NCI-H774 (cell line): ENCODE measurements around the gene SNRNP200.
A peak's percentile ranks its signal among the peaks of the same experiment; 100 is the strongest.

ENCODE experiments used
- DNase-seq: peaks from one replicate; lab custom pipeline; 2025; lab: John Stamatoyannopoulos, UW

Gene SNRNP200

GRCh38 chr2:96305091-96305978 lies at the start of gene SNRNP200:
SNRNP200 (minus strand) TSS chr2:96305546; CDS start chr2:96305437, 109 bp downstream.
- peak; percentile 81 for DNase-seq

DNA sequence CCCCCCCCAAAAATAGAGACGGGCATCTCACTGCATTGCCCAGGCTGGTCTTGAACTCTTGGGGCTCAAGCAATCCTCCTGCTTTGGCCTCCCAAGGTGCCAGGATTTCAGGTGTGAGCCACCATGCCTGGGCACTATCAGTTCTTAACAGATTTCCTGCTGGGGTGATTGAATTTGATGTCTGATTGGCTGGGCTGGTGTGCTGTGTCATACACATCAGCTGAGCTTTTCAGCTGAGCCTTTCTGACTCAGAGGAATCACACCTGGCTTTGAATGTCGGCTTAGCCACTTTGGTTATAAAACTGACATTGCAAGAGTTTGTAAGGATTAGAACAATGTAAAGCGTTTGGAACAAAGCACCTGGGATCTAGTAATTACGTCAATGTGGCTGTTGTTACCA lies 49.1 kb upstream of the SNRNP200 start:
- DNase-seq = no peak

- DNase-seq = no peak
Observed at GRCh38 chr2:96353606-96354101, 48.3 kb upstream of the SNRNP200 start.

DNA sequence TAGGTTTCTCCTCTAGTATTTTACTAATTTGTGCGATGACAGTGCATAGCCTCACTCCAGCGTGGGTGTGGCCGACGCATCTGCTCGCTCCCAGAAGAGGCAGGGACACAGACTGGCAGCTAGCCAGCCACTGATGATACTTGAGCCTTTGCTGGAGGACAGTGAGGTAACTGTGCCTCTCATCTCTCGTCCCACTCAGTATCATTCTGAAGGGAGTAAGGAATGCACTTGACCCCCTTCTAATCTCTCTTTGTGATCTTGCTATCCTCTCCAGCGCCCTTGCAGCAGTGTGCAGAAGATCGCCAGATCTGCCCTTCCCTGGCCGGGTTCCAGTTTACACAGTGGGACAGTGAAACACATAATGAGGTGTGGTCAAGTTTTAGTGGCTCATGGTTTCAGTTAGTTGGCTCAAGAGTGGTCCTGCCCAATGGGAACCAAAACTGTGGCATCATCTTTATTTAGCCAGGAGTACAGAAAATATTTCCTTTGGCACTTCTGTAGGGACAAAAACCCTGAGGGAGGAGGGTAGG lies 47.8 kb upstream of the SNRNP200 start:
- DNase-seq = no peak

DNA sequence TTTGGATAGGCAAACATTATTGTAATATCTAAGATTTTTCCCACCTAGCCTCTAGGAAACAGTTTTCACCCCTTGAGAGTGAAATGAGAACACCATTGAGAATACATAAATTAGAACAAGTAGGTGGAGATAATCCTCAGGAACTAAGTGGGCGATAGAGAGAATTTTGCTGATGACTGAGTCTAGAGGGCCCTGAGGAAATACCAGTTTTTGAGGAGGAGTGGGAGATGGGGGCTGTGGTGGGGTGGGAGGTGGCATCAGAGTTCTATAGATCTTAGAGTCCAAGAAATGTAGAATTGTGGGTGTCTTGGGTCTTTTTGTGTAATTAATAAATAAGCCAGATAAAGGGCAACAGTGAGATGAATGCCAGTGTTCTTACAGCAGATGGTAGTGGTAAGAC lies 42.0 kb upstream of the SNRNP200 start:
- DNase-seq = no peak

GRCh38 chr2:96345868-96346462 lies 40.6 kb upstream of the SNRNP200 start:
- DNase-seq = no peak

- DNase-seq = no peak
Observed at GRCh38 chr2:96345438-96345837, 40.1 kb upstream of the SNRNP200 start.

DNA sequence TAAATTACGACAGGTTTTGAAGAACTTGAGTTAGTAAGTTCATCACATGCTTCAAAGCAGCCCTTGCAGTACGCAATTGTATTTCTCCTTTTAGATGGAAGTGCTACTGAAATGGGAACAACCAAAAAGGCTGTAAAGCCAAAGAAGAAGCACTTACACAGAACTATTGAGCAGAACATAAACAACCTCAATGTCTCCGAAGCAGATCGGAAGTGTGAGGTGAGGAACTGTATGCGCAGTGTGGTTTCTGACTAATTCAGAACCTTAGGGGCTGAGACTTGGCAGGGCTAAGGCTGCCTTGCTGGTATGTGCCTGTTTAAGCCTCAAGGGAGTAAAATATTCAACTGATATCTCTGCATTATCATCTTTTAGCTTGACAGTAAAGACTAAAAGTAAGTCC lies 38.7 kb upstream of the SNRNP200 start:
- no peak for DNase-seq

DNA sequence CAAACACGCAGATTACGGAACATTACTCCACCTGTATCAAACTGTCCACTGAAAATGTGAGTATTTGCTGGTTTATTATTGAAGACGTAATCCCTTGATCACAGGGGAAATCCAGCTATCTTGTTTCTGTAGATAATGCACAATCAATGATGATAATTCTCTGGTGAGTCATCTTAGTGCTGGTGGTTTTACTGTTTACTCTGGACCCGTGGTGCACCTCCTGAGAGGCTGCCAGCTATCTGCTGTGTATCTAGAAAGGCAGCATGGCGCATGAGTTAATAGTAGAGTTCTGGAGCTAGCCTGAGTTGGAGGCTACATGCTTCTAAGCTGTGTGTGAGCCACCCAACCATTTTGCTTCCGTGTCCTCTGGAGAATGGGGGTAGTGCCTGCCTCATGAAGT lies 36.7 kb upstream of the SNRNP200 start:
- no peak for DNase-seq

DNA sequence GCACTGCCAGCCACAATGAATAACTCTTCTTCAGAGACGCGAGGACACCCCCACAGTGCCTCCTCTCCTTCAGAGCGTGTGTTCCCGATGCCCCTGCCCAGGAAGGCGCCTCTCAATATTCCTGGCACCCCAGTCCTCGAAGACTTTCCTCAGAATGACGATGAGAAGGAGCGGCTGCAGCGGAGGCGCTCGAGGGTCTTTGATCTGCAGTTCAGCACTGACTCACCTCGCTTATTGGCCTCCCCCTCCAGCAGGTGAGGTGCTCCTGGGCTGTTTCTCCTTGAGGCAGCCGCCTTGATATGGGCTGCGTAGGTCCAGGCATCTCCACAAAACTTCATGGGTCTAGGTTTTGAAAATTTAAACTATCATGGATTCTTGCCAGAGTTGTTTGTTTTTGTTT lies 36.3 kb upstream of the SNRNP200 start:
- no peak for DNase-seq

GRCh38 chr2:96340493-96341414 lies 35.4 kb upstream of the SNRNP200 start:
- DNase-seq = no peak

DNA sequence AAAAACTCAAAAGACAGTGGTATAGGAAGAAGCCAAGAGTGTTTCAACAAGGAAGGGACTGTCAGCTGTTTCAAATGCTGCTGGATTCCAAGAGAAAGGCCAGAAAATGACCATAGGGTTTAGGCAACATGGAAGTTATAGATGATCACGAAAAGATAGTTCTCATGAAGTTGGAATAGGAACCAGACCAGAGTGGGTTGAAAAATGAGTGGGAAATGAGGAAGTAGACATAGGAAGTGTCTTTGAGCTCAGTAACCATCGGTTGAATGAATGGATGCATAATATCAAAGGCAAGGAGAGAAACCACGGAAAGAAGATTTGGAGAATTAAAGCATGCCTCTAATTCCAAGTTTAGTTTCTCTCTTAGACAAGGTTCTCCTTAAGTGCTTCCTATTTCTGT lies 31.5 kb upstream of the SNRNP200 start:
- DNase-seq = no peak

DNA sequence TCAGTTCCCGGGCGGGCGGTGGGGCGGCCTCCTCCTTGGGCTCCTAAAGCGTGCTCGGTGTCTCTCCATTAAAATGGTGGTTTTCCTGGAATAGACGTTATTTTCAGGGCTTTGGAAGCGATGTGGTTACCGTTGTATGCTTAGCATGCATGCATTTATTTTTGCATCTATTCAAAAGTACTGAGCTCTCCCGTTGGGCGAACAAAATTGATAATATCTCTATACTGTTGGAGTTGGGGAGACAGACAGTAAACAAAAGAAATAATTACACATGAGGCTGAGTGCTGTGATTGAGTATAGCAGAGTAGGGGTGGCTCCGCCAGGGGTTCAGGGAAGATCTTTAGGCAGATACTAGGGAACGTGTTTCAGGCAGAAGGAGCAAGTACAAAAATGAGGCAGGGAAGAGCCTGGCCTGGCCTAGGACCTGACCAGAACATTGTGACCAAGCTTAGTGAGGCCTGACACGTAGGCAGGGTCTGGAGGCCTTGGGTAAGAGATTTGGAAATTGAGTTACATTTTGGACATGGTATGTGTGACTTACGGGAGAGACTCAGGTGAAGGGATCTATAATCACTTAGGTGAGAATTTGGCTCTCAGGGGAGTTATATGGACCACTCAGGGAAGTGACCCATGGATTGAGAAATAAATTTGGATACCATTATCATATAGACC lies 30.9 kb upstream of the SNRNP200 start:
- DNase-seq = no peak

- no peak for DNase-seq
Observed at GRCh38 chr2:96333708-96334107, 28.4 kb upstream of the SNRNP200 start.

GRCh38 chr2:96330407-96330806 lies 25.1 kb upstream of the SNRNP200 start:
- no peak for DNase-seq

DNA sequence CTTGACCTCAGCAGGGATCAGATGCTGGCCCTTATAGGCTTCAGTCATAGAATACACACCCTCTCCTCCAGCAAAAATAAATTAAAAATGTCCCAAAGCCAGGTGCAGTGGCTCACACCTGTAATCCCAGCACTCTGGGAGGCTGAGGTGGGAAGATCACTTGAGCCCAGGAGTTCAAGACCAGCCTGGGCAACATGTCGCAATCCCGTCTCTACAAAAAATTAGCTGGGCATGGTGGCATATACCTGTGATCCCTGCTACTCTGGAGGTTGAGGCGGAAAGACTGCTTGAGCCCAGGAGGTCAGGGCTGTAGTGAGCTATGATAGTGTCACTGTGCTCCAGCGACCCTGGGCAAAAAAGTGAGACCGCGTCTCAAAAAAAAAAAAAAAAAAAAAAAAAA lies 24.5 kb upstream of the SNRNP200 start:
- no peak for DNase-seq

DNA sequence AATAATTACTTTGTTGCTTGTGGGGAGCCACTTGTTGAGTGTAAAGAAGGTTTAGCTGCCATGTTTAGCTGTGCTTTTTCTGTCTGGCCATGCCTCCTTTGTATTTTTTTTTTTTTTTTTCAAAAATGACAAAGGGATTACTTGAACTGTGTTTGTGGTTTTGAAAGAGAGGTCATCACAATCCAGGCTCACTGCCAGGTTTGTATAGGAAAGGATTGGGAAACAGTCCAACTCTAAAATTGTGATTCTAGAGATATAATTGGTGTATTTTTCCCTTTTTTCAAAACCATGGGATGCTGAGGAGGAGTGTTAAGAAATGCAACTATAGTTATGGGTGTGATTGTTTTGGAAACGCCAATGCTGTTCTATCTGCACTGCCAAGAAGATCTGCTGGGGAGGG lies 24.1 kb upstream of the SNRNP200 start:
- DNase-seq = peak; percentile 30

DNA sequence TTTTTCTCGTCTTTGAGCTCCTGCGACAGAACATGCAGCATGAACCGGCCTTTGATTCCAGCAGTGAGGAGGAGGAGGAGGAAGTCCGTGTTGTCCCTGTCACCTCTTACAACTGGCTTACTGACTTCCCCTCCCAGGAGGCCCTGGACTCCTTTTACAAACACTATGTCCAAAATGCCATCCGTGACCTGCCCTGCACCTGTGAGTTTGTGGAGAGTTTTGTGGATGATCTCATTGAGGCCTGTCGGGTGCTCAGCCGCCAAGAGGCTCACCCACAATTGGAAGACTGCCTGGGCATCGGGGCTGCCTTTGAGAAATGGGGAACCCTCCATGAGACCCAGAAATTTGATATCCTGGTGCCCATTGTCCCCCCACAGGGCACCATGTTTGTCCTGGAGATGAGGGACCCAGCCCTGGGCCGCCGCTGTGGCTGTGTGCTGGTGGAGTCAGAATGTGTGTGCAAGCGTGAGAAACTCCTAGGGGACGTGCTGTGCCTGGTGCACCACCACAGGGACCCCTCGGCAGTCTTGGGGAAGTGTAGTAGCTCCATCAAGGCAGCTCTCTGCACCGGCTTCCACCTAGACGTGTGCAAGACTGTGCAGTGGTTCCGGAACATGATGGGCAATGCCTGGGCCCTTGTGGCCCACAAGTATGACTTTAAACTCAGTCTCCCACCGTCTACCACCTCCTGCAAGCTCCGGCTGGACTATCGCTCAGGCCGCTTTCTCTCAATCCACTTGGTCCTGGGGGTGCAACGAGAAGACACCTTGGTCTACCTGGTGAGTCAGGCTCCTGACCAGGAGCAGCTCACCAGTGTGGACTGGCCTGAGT lies 21.9 kb upstream of the SNRNP200 start:
- DNase-seq = no peak

DNA sequence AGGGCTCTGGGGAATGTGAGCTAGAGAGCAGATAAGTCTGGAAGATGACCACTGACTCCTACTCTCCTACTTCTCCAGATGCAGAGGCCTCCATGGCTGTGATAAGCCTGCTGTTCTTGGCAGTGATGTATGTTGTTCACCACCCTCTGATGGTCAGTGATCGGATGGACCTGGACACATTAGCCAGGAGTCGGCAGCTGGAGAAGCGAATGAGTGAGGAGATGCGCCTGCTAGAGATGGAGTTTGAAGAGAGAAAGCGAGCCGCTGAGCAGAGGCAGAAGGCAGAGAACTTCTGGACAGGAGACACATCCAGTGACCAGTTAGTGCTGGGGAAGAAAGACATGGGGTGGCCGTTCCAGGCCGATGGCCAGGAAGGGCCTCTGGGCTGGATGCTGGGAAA lies 21.2 kb upstream of the SNRNP200 start:
- DNase-seq = no peak

DNA sequence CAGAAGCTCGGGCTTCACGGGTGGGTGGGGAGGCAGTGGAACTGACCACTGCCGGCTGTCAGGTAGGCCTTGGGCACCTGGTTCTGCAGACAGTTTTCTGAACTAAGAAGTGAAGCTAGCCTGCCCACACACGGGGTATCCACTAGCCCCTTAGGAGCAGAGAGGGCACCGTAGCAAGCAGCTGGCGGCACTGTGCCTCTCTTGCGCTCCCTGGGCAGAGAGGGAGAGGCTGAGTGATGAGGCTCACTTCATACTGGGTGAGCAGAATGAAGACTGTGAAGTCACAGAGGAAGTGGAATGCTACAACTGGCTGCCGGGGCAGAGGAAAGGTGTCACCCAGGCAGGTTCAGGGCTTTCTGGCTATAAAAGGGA lies 20.5 kb upstream of the SNRNP200 start:
- no peak for DNase-seq
